HepG2 (cell line): ENCODE data around the gene ARPC1A. TPM values are rescaled to one million over a fixed set of nuclear protein-coding genes. Genes with fewer than 3 reads are reported as not detected.

Experiments
- DR1 ChIP-seq: sonication (generic); formaldehyde crosslinking; IDR thresholded peaks from 2 replicates; pipeline ENCODE4 v1.8.0; 2021; ENCODE audit warnings: mild to moderate bottlenecking, missing genetic modification reagents, inconsistent platforms
- DZIP1 ChIP-seq: sonication (generic); formaldehyde crosslinking; IDR thresholded peaks from 2 replicates; pipeline ENCODE4 v1.5.0; 2020; ENCODE audit warnings: mild to moderate bottlenecking, missing genetic modification reagents
- KLF16 ChIP-seq, 2 experiments: sonication (generic) in 1 of 2; formaldehyde crosslinking in 1 of 2; IDR thresholded peaks; 2 replicates each; pipeline versions ENCODE4 v1.6.1 to v1.8.0; 2016 to 2023; ENCODE audit warnings: missing genetic modification reagents in 2 of 2, missing compliant biosample characterization in 1 of 2
- MBNL3 ChIP-seq: fragments of 250-450 bp; sonication (Bioruptor Pico); conservative IDR thresholded peaks from 2 replicates; pipeline ENCODE4 v1.8.0; 2022; ENCODE audit warnings: mild to moderate bottlenecking, inconsistent platforms
- MXI1 ChIP-seq: IDR thresholded peaks from 3 replicates; pipeline ENCODE4 v1.6.1; 2012; ENCODE audit warnings: low read depth, low read length, inconsistent platforms, borderline replicate concordance
- NFE2 ChIP-seq: sonication (generic); formaldehyde crosslinking; IDR thresholded peaks from 2 replicates; pipeline ENCODE4 v1.4.0; 2020; ENCODE audit warnings: missing genetic modification reagents
- REL ChIP-seq: sonication (generic); formaldehyde crosslinking; conservative IDR thresholded peaks from 2 replicates; pipeline ENCODE4 v1.8.0; 2022; ENCODE audit warnings: mild to moderate bottlenecking, missing genetic modification reagents, moderate library complexity
- SOX5 ChIP-seq: IDR thresholded peaks from 2 replicates; pipeline ENCODE4 v1.6.1; 2016; ENCODE audit warnings: borderline replicate concordance
- SRSF1 ChIP-seq: fragments of 200-400 bp; formaldehyde crosslinking; optimal IDR thresholded peaks from 2 replicates; pipeline ENCODE3; 2017; ENCODE audit warnings: mild to moderate bottlenecking, low read depth, low read length, moderate library complexity
- ZBTB1 ChIP-seq: sonication (generic); formaldehyde crosslinking; IDR thresholded peaks from 2 replicates; pipeline ENCODE4 v1.4.0; 2020; ENCODE audit warnings: missing genetic modification reagents, borderline replicate concordance
- ZEB1 ChIP-seq: IDR thresholded peaks from 2 replicates; pipeline ENCODE4 v1.6.1; 2012; ENCODE audit warnings: mild to moderate bottlenecking, low read depth, inconsistent platforms; ENCODE audit not compliant: insufficient replicate concordance
- ZFP36 ChIP-seq: fragments of 150-350 bp; IDR thresholded peaks from 2 replicates; pipeline ENCODE4 v1.6.1; 2018; ENCODE audit warnings: borderline replicate concordance, low read length, low read depth; ENCODE audit not compliant: partially characterized antibody
- ZNF274 ChIP-seq: sonication (generic); formaldehyde crosslinking; IDR thresholded peaks from 2 replicates; pipeline ENCODE4 v1.5.1; 2020; ENCODE audit warnings: mild to moderate bottlenecking, missing genetic modification reagents
- ZNF558 ChIP-seq: sonication (generic); formaldehyde crosslinking; IDR thresholded peaks from 2 replicates; pipeline ENCODE4 v1.9.0; 2022; ENCODE audit warnings: mild to moderate bottlenecking, missing genetic modification reagents, borderline replicate concordance
- ZNF615 ChIP-seq: sonication (generic); formaldehyde crosslinking; IDR thresholded peaks from 2 replicates; pipeline ENCODE4 v1.5.0; 2020; ENCODE audit warnings: mild to moderate bottlenecking, missing genetic modification reagents, borderline replicate concordance
- ZNF709 ChIP-seq: sonication (generic); formaldehyde crosslinking; IDR thresholded peaks from 2 replicates; pipeline ENCODE4 v1.5.0; 2020; ENCODE audit warnings: mild to moderate bottlenecking, missing genetic modification reagents
- ZNF761 ChIP-seq: sonication (generic); formaldehyde crosslinking; conservative IDR thresholded peaks from 2 replicates; pipeline ENCODE4 v1.4.0; 2020; ENCODE audit warnings: mild to moderate bottlenecking, missing genetic modification reagents
- ZNF83 ChIP-seq: sonication (generic); formaldehyde crosslinking; IDR thresholded peaks from 2 replicates; pipeline ENCODE4 v1.4.0; 2020; ENCODE audit warnings: missing genetic modification reagents, mild to moderate bottlenecking, borderline replicate concordance
- ZSCAN29 ChIP-seq: sonication (generic); formaldehyde crosslinking; conservative IDR thresholded peaks from 2 replicates; pipeline ENCODE4 v1.4.0; 2020; ENCODE audit warnings: mild to moderate bottlenecking, missing genetic modification reagents
- polyA plus RNA-seq, 8 experiments: library from polyadenylated mRNA; depleted of rRNA in 3 of 8; stranded (reverse) in 7 of 8; unstranded in 1 of 8; fragments of >200 nt; fragmentation: Illumina TruSeq in 4 of 8; extraction: Trizol in 4 of 8; gene quantifications; 2 replicates each; pipeline versions ENCODE4 v1.2.1 to v1.2.3, GENCODE V29; 2011 to 2016; ENCODE audit warnings: low read depth in 4 of 8, missing spikeins in 1 of 8, mixed read lengths in 1 of 8; ENCODE audit not compliant: insufficient read depth in 1 of 8
- total RNA-seq, 5 experiments: library from RNA; depleted of rRNA; stranded (reverse); fragments of >200 nt; fragmentation: Illumina TruSeq; extraction: Trizol; gene quantifications; 2 replicates each; pipeline ENCODE4 v1.2.3, GENCODE V29; 2016; ENCODE audit warnings: low read depth in 1 of 5
- TF ChIP-seq, protein P1 (sequence below): sonication (generic); formaldehyde crosslinking; IDR thresholded peaks from 2 replicates; pipeline ENCODE4 v1.5.1; 2020; ENCODE audit warnings: mild to moderate bottlenecking, missing genetic modification reagents, borderline replicate concordance
- TF ChIP-seq, protein P2 (sequence below): sonication (generic); formaldehyde crosslinking; IDR thresholded peaks from 2 replicates; pipeline ENCODE4 v1.5.0; 2020; ENCODE audit warnings: mild to moderate bottlenecking, missing genetic modification reagents, borderline replicate concordance

The ARPC1A gene
- total and polyA plus RNA-seq, 2 of the 13 experiments (the other 11 are each of a cell fraction or from before 2014, with no cell fraction given), result 44.3 to 88.5 TPM

GRCh38 chr7:99325592-99326407 lies at the start of gene ARPC1A (continued):
- TF ChIP-seq, protein P1, sequence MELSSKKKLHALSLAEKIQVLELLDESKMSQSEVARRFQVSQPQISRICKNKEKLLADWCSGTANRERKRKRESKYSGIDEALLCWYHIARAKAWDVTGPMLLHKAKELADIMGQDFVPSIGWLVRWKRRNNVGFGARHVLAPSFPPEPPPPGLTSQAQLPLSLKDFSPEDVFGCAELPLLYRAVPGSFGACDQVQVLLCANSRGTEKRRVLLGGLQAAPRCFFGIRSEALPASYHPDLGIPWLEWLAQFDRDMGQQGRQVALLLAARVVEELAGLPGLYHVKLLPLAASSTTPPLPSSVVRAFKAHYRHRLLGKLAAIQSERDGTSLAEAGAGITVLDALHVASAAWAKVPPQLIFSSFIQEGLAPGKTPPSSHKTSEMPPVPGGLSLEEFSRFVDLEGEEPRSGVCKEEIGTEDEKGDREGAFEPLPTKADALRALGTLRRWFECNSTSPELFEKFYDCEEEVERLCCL (CRISPR knock-in tag), result peak; percentile 43; the same call in 1 of the 2 replicates
- TF ChIP-seq ZFP36 (no peak), ZNF761 (CRISPR knock-in tag) (no peak), SOX5 (CRISPR knock-in tag) (no peak; the same call in 1 of the 2 replicates), ZNF615 (CRISPR knock-in tag) (no peak), NFE2 (CRISPR knock-in tag) (no peak), MBNL3 (CRISPR knock-in tag) (no peak), ZNF83 (CRISPR knock-in tag) (no peak), ZSCAN29 (CRISPR knock-in tag) (peak; percentile 68; the same call in 1 of the 2 replicates), DZIP1 (CRISPR knock-in tag) (no peak), ZEB1 (no peak), MXI1 (peak; percentile 74; the same call in 1 of the 3 replicates), REL (CRISPR knock-in tag) (peak; percentile 87; the same call in 1 of the 2 replicates), ZNF558 (CRISPR knock-in tag) (no peak; the same call in 1 of the 2 replicates), DR1 (CRISPR knock-in tag) (peak; percentile 92), ZBTB1 (CRISPR knock-in tag) (no peak), ZNF709 (CRISPR knock-in tag) (peak; percentile 81), SRSF1 (peak; percentile 31), KLF16 (CRISPR knock-in tag; IDR thresholded peaks at IDR 0.05) (peak in 1 of 2 experiments; percentile 89; a peak in 2 of 4 replicates), ZNF274 (CRISPR knock-in tag) (peak; percentile 90)
- TF ChIP-seq, protein P2, sequence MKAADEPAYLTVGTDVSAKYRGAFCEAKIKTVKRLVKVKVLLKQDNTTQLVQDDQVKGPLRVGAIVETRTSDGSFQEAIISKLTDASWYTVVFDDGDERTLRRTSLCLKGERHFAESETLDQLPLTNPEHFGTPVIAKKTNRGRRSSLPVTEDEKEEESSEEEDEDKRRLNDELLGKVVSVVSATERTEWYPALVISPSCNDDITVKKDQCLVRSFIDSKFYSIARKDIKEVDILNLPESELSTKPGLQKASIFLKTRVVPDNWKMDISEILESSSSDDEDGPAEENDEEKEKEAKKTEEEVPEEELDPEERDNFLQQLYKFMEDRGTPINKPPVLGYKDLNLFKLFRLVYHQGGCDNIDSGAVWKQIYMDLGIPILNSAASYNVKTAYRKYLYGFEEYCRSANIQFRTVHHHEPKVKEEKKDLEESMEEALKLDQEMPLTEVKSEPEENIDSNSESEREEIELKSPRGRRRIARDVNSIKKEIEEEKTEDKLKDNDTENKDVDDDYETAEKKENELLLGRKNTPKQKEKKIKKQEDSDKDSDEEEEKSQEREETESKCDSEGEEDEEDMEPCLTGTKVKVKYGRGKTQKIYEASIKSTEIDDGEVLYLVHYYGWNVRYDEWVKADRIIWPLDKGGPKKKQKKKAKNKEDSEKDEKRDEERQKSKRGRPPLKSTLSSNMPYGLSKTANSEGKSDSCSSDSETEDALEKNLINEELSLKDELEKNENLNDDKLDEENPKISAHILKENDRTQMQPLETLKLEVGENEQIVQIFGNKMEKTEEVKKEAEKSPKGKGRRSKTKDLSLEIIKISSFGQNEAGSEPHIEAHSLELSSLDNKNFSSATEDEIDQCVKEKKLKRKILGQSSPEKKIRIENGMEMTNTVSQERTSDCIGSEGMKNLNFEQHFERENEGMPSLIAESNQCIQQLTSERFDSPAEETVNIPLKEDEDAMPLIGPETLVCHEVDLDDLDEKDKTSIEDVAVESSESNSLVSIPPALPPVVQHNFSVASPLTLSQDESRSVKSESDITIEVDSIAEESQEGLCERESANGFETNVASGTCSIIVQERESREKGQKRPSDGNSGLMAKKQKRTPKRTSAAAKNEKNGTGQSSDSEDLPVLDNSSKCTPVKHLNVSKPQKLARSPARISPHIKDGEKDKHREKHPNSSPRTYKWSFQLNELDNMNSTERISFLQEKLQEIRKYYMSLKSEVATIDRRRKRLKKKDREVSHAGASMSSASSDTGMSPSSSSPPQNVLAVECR, result peak; percentile 97
